Measurements from ENCODE around the gene UPK3A. TPM values are rescaled to one million over a fixed set of nuclear protein-coding genes. Genes with fewer than 3 reads are reported as not detected.

UPK3A gene
- total RNA-seq, 2 donors from 2014 or later: 12.6 to 103 TPM

DNA sequence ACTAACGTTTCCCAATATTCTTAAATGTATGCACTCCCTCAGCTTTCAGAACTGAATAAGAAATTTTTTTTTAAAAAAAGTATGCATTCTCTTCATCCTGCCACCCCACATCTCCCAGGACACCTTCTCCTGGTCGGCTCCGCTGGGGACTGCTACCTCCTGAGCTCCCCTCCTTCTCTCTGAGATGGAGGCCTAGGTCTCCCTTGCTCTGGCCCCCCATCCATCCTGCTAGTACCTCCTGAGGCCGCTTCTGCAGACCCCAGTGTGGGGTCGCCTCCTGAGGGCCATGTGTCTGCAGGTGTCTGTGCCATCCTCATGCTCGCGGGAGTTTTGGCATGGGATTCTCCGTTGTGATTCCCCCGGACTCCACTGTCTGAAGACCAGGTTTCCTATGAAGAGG is 52.8 kb downstream of the UPK3A start:
- H3K9me3 ChIP-seq: no peaks in the 10 kb centered on the region
- H3K4me1 ChIP-seq (replicated peaks): peaks cover 36% of the 10 kb centered on the region
- peak overlapping the region in 1 of 2 donors; percentile 18 for H3K4me3 ChIP-seq
- peaks cover 0 to 8% of the 10 kb centered on the region in 2 donors for H3K36me3 ChIP-seq
- no peak for DNase-seq (ENCODE audit: low spot score)
- WGBS: 77% methylated on average over 9 of the region's 9 CpGs
- intact Hi-C loops (cut with DNase I): no loop called here
- peak overlapping the region; percentile 85 to 89 for H3K27ac ChIP-seq
- H3K27me3 ChIP-seq (replicated peaks; ENCODE audit: insufficient read depth): no peaks in the 10 kb centered on the region
- no peak for TF ChIP-seq POLR2AphosphoS5 (IDR thresholded peaks at IDR 0.05)
- TF ChIP-seq, protein P1, sequence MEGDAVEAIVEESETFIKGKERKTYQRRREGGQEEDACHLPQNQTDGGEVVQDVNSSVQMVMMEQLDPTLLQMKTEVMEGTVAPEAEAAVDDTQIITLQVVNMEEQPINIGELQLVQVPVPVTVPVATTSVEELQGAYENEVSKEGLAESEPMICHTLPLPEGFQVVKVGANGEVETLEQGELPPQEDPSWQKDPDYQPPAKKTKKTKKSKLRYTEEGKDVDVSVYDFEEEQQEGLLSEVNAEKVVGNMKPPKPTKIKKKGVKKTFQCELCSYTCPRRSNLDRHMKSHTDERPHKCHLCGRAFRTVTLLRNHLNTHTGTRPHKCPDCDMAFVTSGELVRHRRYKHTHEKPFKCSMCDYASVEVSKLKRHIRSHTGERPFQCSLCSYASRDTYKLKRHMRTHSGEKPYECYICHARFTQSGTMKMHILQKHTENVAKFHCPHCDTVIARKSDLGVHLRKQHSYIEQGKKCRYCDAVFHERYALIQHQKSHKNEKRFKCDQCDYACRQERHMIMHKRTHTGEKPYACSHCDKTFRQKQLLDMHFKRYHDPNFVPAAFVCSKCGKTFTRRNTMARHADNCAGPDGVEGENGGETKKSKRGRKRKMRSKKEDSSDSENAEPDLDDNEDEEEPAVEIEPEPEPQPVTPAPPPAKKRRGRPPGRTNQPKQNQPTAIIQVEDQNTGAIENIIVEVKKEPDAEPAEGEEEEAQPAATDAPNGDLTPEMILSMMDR (IDR thresholded peaks at IDR 0.05): no peak
- TF ChIP-seq POLR2A (IDR thresholded peaks at IDR 0.05): no peak

DNA sequence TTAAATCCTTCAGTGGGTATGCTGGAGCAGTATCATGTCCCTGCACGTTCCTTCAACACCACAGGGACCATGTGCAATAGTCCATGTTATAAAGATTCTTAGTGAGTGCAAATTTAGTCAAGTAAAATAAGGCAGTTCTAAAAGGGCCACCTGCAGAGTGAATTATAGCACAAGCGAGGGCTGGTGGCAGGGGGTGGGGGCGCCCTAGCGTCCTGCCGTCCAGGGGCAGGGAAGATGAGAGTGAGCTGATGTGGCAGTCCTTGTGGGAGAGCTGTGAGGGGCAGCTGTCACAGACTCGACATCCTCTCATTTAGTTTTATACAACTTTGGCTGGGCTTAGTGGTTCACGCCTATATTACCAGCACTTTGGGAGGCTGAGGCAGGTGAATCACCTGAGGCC is 54.0 kb downstream of the UPK3A start:
- TF ChIP-seq POLR2AphosphoS5 (IDR thresholded peaks at IDR 0.05) (no peak), POLR2A (IDR thresholded peaks at IDR 0.05) (no peak)
- TF ChIP-seq, protein P1 (IDR thresholded peaks at IDR 0.05): no peak
- intact Hi-C loops (cut with DNase I): no loop called here
- Histone ChIP-seq H3K27ac (no peak overlapping the region), H3K36me3 (peaks cover 0 to 8% of the 10 kb centered on the region in 2 donors), H3K9me3 (no peaks in the 10 kb centered on the region), H3K4me3 (no peak overlapping the region), H3K27me3 (replicated peaks; ENCODE audit: insufficient read depth) (no peaks in the 10 kb centered on the region), H3K4me1 (replicated peaks) (peaks cover 36% of the 10 kb centered on the region)
- DNase-seq (ENCODE audit: low spot score): no peak
- WGBS: 85% methylated on average over 7 of the region's 7 CpGs

DNA sequence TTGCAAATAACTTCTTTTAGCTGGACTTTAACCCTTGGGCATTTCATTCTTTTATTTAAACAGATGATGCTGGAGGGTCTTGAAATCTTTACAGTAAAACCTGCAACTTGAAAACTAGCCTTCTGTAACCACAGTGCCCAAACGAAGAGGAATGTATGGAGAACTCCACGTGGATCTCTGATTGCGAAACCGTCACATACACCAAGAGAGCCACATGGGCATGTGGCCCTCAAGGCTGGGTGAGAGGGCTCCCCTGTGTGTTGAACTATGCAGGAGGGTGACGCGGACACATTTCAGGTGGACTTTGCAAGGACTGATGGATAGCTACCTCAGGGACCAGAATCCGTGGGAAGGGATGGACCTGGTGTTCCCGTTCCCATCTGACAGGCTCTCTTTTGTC is 55.6 kb downstream of the UPK3A start:
- no peak for TF ChIP-seq POLR2A (IDR thresholded peaks at IDR 0.05)
- no peak for TF ChIP-seq POLR2AphosphoS5 (IDR thresholded peaks at IDR 0.05)
- TF ChIP-seq, protein P1 (IDR thresholded peaks at IDR 0.05): no peak
- no peaks in the 10 kb centered on the region for H3K9me3 ChIP-seq
- WGBS: 85% methylated on average over 8 of the region's 8 CpGs
- no peak overlapping the region for H3K27ac ChIP-seq
- no peak for DNase-seq (ENCODE audit: low spot score)
- H3K4me3 ChIP-seq: no peak overlapping the region
- no peaks in the 10 kb centered on the region for H3K27me3 ChIP-seq (replicated peaks; ENCODE audit: insufficient read depth)
- peaks cover 0 to 8% of the 10 kb centered on the region in 2 donors for H3K36me3 ChIP-seq
- intact Hi-C loops (cut with DNase I): no loop called here
- H3K4me1 ChIP-seq (replicated peaks): peaks cover 25% of the 10 kb centered on the region

DNA sequence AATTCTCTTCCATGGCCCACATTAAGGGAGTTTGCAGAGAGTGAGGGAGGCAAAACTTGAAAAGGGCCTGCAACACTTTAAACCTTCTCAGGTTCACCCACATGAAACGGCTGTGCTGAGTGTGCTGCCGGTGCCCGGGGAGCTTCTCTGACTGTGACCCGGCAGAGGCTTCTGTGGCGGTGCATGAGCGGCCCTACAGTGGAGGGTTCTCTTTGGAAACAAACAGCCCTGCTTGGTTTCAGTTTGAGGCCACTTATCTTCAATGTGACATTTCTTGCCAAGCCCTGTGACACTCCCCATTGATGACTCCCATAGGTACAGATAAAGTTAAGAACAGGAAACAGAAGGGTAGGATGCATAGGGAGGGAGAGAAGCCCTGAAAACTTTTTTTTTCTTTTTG is 56.7 kb downstream of the UPK3A start:
- Histone ChIP-seq H3K9me3 (no peaks in the 10 kb centered on the region), H3K4me3 (no peak overlapping the region), H3K36me3 (peaks cover 0 to 8% of the 10 kb centered on the region in 2 donors), H3K27me3 (replicated peaks; ENCODE audit: insufficient read depth) (no peaks in the 10 kb centered on the region), H3K4me1 (replicated peaks) (peaks cover 14% of the 10 kb centered on the region), H3K27ac (no peak overlapping the region)
- TF ChIP-seq POLR2AphosphoS5 (IDR thresholded peaks at IDR 0.05) (no peak), POLR2A (IDR thresholded peaks at IDR 0.05) (no peak)
- TF ChIP-seq, protein P1 (IDR thresholded peaks at IDR 0.05): no peak
- DNase-seq (ENCODE audit: low spot score): no peak
- WGBS: 79% methylated on average over 6 of the region's 6 CpGs
- intact Hi-C loops (cut with DNase I): no loop called here

DNA sequence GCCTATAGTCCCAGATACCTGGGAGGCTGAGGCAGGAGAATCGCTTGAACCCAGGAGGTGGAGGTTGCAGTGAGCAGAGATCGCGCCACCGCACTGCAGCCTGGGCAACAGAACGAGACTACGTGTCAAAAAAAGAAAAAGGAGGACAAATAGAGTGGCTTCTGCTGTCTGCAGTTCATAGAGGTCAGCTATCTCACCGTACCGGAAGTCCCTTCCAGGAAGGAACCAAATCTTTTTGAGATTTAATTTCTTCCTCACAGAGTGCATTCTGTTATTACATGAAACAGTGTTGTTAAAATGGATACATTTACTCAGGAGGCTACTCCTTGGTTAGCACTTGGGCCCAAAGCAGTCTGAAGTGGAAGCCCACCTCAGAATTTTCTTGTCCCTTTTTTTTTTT is 58.4 kb downstream of the UPK3A start:
- intact Hi-C loops (cut with DNase I): no loop called here
- no peak overlapping the region for H3K27ac ChIP-seq
- H3K36me3 ChIP-seq: peaks cover 0 to 8% of the 10 kb centered on the region in 2 donors
- TF ChIP-seq POLR2AphosphoS5 (IDR thresholded peaks at IDR 0.05): no peak
- TF ChIP-seq POLR2A (IDR thresholded peaks at IDR 0.05): no peak
- TF ChIP-seq, protein P1 (IDR thresholded peaks at IDR 0.05): no peak
- WGBS: 92% methylated on average over 8 of the region's 8 CpGs
- no peaks in the 10 kb centered on the region for H3K4me1 ChIP-seq (replicated peaks)
- no peak for DNase-seq (ENCODE audit: low spot score)
- H3K27me3 ChIP-seq (replicated peaks; ENCODE audit: insufficient read depth): no peaks in the 10 kb centered on the region
- no peak overlapping the region for H3K4me3 ChIP-seq
- H3K9me3 ChIP-seq: no peaks in the 10 kb centered on the region
